HepG2 (cell line): Measurements from ENCODE around the gene CDC34. TPM values are rescaled to one million over a fixed set of nuclear protein-coding genes. Genes with fewer than 3 reads are reported as not detected.

Experiments
- BHLHE40 ChIP-seq: IDR thresholded peaks from 2 replicates; pipeline ENCODE4 v1.6.1; 2011; ENCODE audit warnings: low read length, improper control_type of control experiment
- CHD2 ChIP-seq: IDR thresholded peaks from 2 replicates; pipeline ENCODE4 v1.6.1; 2011; ENCODE audit warnings: low read depth, low read length, improper control_type of control experiment
- FOXA3 ChIP-seq: IDR thresholded peaks from 2 replicates; pipeline ENCODE4 v1.6.1; 2016; ENCODE audit warnings: missing genetic modification reagents, missing compliant biosample characterization
- FOXM1 ChIP-seq: sonication (generic); formaldehyde crosslinking; IDR thresholded peaks from 2 replicates; pipeline ENCODE4 v1.5.0; 2020; ENCODE audit warnings: missing genetic modification reagents
- FOXP4 ChIP-seq: sonication (generic); formaldehyde crosslinking; IDR thresholded peaks from 2 replicates; pipeline ENCODE4 v1.4.0; 2020; ENCODE audit warnings: missing genetic modification reagents
- HBP1 ChIP-seq: IDR thresholded peaks from 2 replicates; pipeline ENCODE4 v1.6.1; 2016; ENCODE audit warnings: low read depth, control low read depth
- KMT2B ChIP-seq: IDR thresholded peaks from 2 replicates; pipeline ENCODE4 v1.6.1; 2016; ENCODE audit warnings: missing genetic modification reagents, missing compliant biosample characterization
- MXD1 ChIP-seq: sonication (generic); formaldehyde crosslinking; IDR thresholded peaks from 2 replicates; pipeline ENCODE4 v1.4.0; 2020; ENCODE audit warnings: mild to moderate bottlenecking, missing genetic modification reagents
- NCOA1 ChIP-seq: sonication (generic); formaldehyde crosslinking; IDR thresholded peaks from 2 replicates; pipeline ENCODE4 v1.9.0; 2021; ENCODE audit warnings: missing genetic modification reagents
- NFKBIZ ChIP-seq: IDR thresholded peaks from 2 replicates; pipeline ENCODE4 v1.6.1; 2018; ENCODE audit warnings: missing genetic modification reagents, missing compliant biosample characterization
- SIX1 ChIP-seq: sonication (generic); formaldehyde crosslinking; IDR thresholded peaks from 2 replicates; pipeline ENCODE4 v1.4.0; 2020; ENCODE audit warnings: missing genetic modification reagents, borderline replicate concordance
- THYN1 ChIP-seq: sonication (generic); formaldehyde crosslinking; IDR thresholded peaks from 2 replicates; pipeline ENCODE4 v1.8.1; 2023; ENCODE audit warnings: low read depth, mild to moderate bottlenecking, moderate library complexity, missing genetic modification reagents, borderline replicate concordance
- UBTF ChIP-seq: sonication (generic); formaldehyde crosslinking; IDR thresholded peaks from 2 replicates; pipeline ENCODE4 v1.4.0; 2020; ENCODE audit warnings: mild to moderate bottlenecking, missing genetic modification reagents
- ZMYM4 ChIP-seq: sonication (generic); formaldehyde crosslinking; IDR thresholded peaks from 2 replicates; pipeline ENCODE4 v1.8.1; 2023; ENCODE audit warnings: mild to moderate bottlenecking, missing genetic modification reagents
- ZNF569 ChIP-seq: sonication (generic); formaldehyde crosslinking; IDR thresholded peaks from 2 replicates; pipeline ENCODE4 v1.5.0; 2020; ENCODE audit warnings: mild to moderate bottlenecking, missing genetic modification reagents, moderate library complexity, borderline replicate concordance
- ZNF598 ChIP-seq: sonication (generic); formaldehyde crosslinking; IDR thresholded peaks from 2 replicates; pipeline ENCODE4 v1.5.1; 2020; ENCODE audit warnings: mild to moderate bottlenecking, missing genetic modification reagents, borderline replicate concordance
- ZNF678 ChIP-seq: sonication (generic); formaldehyde crosslinking; IDR thresholded peaks from 2 replicates; pipeline ENCODE4 v1.4.0; 2020; ENCODE audit warnings: mild to moderate bottlenecking, missing genetic modification reagents
- ZNF781 ChIP-seq: sonication (generic); formaldehyde crosslinking; IDR thresholded peaks from 2 replicates; pipeline ENCODE4 v1.5.1; 2020; ENCODE audit warnings: borderline replicate concordance, mild to moderate bottlenecking, missing genetic modification reagents; ENCODE audit errors: not compliant biosample characterization
- ZNF839 ChIP-seq: sonication (generic); formaldehyde crosslinking; IDR thresholded peaks from 2 replicates; pipeline ENCODE4 v1.4.0; 2020; ENCODE audit warnings: missing genetic modification reagents, mild to moderate bottlenecking, borderline replicate concordance
- ZSCAN9 ChIP-seq: IDR thresholded peaks from 2 replicates; pipeline ENCODE4 v1.6.1; 2016; ENCODE audit warnings: borderline replicate concordance
- polyA plus RNA-seq, 8 experiments: library from polyadenylated mRNA; depleted of rRNA in 3 of 8; stranded (reverse) in 7 of 8; unstranded in 1 of 8; fragments of >200 nt; fragmentation: Illumina TruSeq in 4 of 8; extraction: Trizol in 4 of 8; gene quantifications; 2 replicates each; pipeline versions ENCODE4 v1.2.1 to v1.2.3, GENCODE V29; 2011 to 2016; ENCODE audit warnings: low read depth in 4 of 8, missing spikeins in 1 of 8, mixed read lengths in 1 of 8; ENCODE audit not compliant: insufficient read depth in 1 of 8
- total RNA-seq, 5 experiments: library from RNA; depleted of rRNA; stranded (reverse); fragments of >200 nt; fragmentation: Illumina TruSeq; extraction: Trizol; gene quantifications; 2 replicates each; pipeline ENCODE4 v1.2.3, GENCODE V29; 2016; ENCODE audit warnings: low read depth in 1 of 5
- TF ChIP-seq, protein P1 (sequence below): sonication (generic); formaldehyde crosslinking; IDR thresholded peaks from 2 replicates; pipeline ENCODE4 v1.4.0; 2020; ENCODE audit warnings: low read depth, mild to moderate bottlenecking, missing genetic modification reagents

The CDC34 gene
- total and polyA plus RNA-seq, 2 of the 13 experiments (the other 11 are each of a cell fraction or from before 2014, with no cell fraction given), result 138 to 150 TPM

- TF ChIP-seq ZNF569, result no peak; the same call in 1 of the 2 replicates
- TF ChIP-seq ZNF781 (CRISPR knock-in tag), result no peak
- peak; percentile 55; the same call in 1 of the 2 replicates for TF ChIP-seq MXD1 (CRISPR knock-in tag)
- no peak for TF ChIP-seq KMT2B
- no peak; the same call in 1 of the 2 replicates for TF ChIP-seq ZSCAN9 (CRISPR knock-in tag)
- no peak for TF ChIP-seq ZNF678
- no peak for TF ChIP-seq CHD2
- TF ChIP-seq NFKBIZ (CRISPR knock-in tag), result 0 out of 2 replicates have a peak, but pooled peaks have one; percentile 26
- TF ChIP-seq ZNF598, result peak; percentile 72; the same call in 1 of the 2 replicates
- TF ChIP-seq NCOA1 (CRISPR knock-in tag), result peak; percentile 83; the same call in 1 of the 2 replicates
- TF ChIP-seq SIX1 (CRISPR knock-in tag), result no peak
- TF ChIP-seq FOXP4 (CRISPR knock-in tag), result no peak
- TF ChIP-seq FOXA3, result peak; percentile 50; the same call in 1 of the 2 replicates
- TF ChIP-seq UBTF (CRISPR knock-in tag), result peak; percentile 40
- TF ChIP-seq, protein P1, sequence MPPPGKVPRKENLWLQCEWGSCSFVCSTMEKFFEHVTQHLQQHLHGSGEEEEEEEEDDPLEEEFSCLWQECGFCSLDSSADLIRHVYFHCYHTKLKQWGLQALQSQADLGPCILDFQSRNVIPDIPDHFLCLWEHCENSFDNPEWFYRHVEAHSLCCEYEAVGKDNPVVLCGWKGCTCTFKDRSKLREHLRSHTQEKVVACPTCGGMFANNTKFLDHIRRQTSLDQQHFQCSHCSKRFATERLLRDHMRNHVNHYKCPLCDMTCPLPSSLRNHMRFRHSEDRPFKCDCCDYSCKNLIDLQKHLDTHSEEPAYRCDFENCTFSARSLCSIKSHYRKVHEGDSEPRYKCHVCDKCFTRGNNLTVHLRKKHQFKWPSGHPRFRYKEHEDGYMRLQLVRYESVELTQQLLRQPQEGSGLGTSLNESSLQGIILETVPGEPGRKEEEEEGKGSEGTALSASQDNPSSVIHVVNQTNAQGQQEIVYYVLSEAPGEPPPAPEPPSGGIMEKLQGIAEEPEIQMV (CRISPR knock-in tag), result no peak
- no peak for TF ChIP-seq FOXM1 (CRISPR knock-in tag)
- no peak for TF ChIP-seq THYN1 (CRISPR knock-in tag)
- TF ChIP-seq HBP1 (CRISPR knock-in tag), result no peak
- no peak for TF ChIP-seq BHLHE40
- peak; percentile 36; the same call in 1 of the 2 replicates for TF ChIP-seq ZNF839 (CRISPR knock-in tag)
- 0 out of 2 replicates have a peak, but pooled peaks have one; percentile 21 for TF ChIP-seq ZMYM4
These were observed 24.0 kb upstream of the CDC34 start, which contains the start of gene TPGS1 (continued) for GRCh38 chr19:507286-508203.
